AG09319 (cell line): ENCODE results near the gene NASP.

Experiments used
- DNase-seq: peaks from one replicate; pipeline ENCODE4 v3.0.0-alpha.2; 2010; ENCODE audit warnings: low read depth; ENCODE audit errors: extremely low read depth
- CTCF ChIP-seq: IDR thresholded peaks from 2 replicates; pipeline ENCODE4 v1.5.1; 2011; ENCODE audit warnings: low read depth, mild to moderate bottlenecking, inconsistent platforms, low read length, moderate library complexity

Gene NASP

GRCh38 chr1:45557422-45557944 lies 26.4 kb upstream of the NASP start:
- DNase-seq, result no peak

GRCh38 chr1:45563843-45564242 lies 20.0 kb upstream of the NASP start:
- no peak for DNase-seq
- no peak for TF ChIP-seq CTCF

More at GRCh38 chr1:45557422-45557944, 26.4 kb upstream of the NASP start:
- TF ChIP-seq CTCF, result no peak

- no peak for DNase-seq
- no peak for TF ChIP-seq CTCF
Observed at GRCh38 chr1:45566722-45567121, 17.1 kb upstream of the NASP start.

- TF ChIP-seq CTCF, result no peak
- DNase-seq, result no peak
Observed at GRCh38 chr1:45567911-45568310, 15.9 kb upstream of the NASP start.

GRCh38 chr1:45568421-45568820 lies 15.4 kb upstream of the NASP start:
- DNase-seq, result no peak
- no peak for TF ChIP-seq CTCF

GRCh38 chr1:45569571-45569961 lies 14.3 kb upstream of the NASP start:
- no peak for DNase-seq
- TF ChIP-seq CTCF, result no peak

GRCh38 chr1:45569962-45570581 lies 13.8 kb upstream of the NASP start:
- DNase-seq, result peak; percentile 50
- peak; percentile 99 for TF ChIP-seq CTCF
